ENCODE data around the gene MYCL. TPM values are rescaled to one million over a fixed set of nuclear protein-coding genes. Genes with fewer than 3 reads are reported as not detected.
"Not testable (repeated sequence)": the region's sequence is repeated elsewhere in the genome, so short reads cannot be mapped to it uniquely, and the experiment has no call there.

The MYCL gene
- total RNA-seq, 2 experiments from 2014 or later: 0.12 to 0.26 TPM

DNA sequence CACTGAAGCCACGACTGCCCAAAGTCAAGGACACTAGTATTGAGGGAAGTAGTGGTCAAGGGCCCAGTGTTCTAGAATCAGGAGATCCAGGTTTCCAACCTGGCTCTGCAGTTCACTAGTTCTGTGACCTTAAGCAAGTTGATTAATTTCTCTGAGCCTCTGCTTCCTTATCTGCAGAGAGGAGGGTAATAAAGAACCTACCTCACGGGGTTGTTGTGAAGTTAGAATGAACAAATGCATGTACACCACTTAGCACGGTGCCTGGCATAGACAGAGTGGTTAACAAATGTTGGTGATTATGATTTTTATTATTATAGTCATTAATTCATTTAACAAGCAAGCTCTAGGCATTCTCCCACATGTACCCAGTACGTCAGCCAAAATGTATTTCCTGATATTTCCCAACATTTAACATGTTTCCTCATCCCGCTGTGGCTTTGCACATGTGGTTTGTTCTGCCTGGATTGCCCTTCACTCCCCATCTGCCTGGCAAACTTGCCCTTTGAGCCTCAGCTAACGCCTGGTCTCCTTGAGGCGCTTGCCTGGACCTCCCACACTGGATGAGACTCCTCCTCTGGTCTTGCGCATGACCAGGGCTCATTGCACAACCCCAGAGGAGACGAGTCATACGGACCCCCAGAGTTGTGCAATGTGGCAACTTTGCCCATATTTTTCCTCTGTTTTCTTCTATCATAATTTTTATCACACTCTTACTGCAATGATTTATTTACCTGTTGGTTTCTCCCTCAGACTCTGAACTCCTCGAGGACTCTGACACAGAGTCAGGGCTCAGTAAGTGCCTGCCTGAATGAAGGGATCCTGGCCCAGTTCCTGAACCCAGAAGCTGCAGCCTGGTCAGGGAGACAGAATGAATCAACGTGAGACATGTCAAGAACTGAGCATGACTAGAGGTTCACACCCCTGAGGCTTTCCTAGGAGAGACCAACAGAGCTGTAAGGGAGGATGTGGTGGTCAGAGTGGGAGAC is 32.5 kb upstream of the MYCL start:
- H3K4me1 Mint-ChIP-seq: peaks cover 2% of the 10 kb centered on the region
- peaks cover 4% of the 10 kb centered on the region for H3K27me3 Mint-ChIP-seq
- no peaks in the 10 kb centered on the region for H3K9me3 Mint-ChIP-seq (ENCODE audit: low read depth)
- DNase-seq (no peak), ATAC-seq (no peak)
- CTCF ChIA-PET: interaction anchor here (1.0 to 1.4 kb wide), 3 partner anchors 14 to 39 kb away, joined by 3 to 7 read pairs (median 3); no protein-coding TSS in a partner anchor
- no peaks in the 10 kb centered on the region for H3K36me3 Mint-ChIP-seq
- H3K27ac Mint-ChIP-seq: no peak overlapping the region
- no peak overlapping the region for H3K4me3 Mint-ChIP-seq

DNA sequence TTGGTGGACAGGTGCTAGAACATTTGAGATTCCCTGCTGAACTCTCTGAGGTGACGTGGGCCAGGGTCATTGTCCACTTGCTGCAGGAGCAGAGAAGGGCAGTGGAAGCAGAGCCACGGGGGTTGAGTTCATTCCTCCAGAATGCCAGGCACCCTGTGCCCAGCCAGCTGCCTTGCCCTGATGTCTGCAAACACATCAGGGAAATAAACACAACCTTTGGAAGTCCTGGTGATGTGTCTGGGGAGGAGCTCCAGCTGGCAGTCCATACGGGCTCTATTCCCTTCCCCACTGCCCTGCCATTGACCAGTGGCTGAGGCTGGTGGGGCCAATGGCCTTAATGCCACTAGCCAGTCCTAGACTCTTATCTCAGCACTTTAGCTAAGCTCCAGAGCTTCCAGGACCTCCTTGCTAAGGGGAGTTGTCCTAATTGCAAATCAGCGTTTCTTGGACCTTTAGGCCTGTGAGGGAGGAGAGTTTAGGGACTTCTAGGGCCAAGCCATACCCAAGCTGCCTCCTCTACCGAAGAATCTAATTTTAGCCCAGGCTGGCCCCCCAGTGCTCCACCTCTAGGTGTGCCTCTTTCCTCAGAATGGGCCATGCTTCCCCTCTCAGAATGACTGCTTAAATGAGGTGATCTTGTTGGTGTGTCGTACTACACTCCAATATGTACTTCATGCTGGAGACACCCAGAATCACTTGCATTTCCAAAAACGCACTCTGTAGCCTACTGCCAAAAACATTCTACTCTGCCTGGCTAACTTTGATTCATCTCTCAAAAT is 27.3 kb upstream of the MYCL start:
- CTCF ChIA-PET: interaction anchor here (1.0 to 1.4 kb wide), 3 partner anchors 14 to 104 kb away, joined by 3 read pairs; no protein-coding TSS in a partner anchor
- peaks cover 2% of the 10 kb centered on the region for H3K27me3 Mint-ChIP-seq

DNA sequence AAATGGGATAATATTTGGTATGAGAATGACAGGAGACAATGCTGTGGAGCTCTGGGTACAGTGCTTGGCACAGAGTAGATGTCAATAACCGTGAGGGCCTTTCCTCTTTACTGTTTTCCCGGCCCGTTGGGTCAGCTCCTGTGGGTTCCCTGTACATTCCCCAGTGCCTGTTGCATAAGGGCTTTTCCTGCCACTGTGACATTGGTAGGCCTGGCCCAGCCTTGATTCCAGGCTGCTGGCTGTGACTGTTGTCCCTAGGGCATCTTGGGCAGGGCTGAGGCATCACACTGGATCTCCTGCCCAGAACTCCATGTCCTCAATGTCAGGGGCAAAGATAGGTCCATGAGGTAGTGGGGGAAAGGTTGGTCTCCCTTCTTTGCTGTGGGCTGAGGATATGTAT is 25.8 kb upstream of the MYCL start:
- ATAC-seq: no peak
- CTCF ChIA-PET: interaction anchor here (1.0 to 1.2 kb wide), 2 partner anchors 8 to 10 kb away, joined by 3 read pairs; no protein-coding TSS in a partner anchor

More for the DNA sequence above, 27.3 kb upstream of the MYCL start:
- Mint-ChIP-seq H3K27ac (no peak overlapping the region), H3K9me3 (ENCODE audit: low read depth) (no peaks in the 10 kb centered on the region), H3K4me1 (peaks cover 4% of the 10 kb centered on the region), H3K36me3 (no peaks in the 10 kb centered on the region), H3K4me3 (no peak overlapping the region)
- ATAC-seq: no peak
- DNase-seq: no peak

DNA sequence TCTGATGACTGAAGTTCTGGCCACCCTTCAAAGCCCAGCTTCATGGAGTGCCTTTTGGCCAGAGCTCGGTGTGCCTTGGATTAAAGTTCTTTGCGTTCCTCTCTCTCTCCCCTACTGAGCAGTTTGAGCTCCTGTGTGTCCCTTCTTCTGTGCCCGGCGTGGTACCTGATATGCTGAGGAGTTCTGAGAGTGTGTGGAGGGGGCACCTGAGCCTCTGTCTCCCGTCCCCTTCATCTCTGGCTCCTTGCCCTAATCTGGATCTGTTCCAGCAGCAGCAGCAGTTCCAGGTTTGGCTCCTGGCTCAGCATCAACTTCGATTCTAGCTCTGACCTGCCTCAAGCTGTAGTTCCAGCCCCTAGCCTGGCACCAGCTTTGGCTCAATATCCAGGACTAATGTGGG is 25.1 kb upstream of the MYCL start:
- H3K4me1 Mint-ChIP-seq: peaks cover 4% of the 10 kb centered on the region
- no peaks in the 10 kb centered on the region for H3K9me3 Mint-ChIP-seq (ENCODE audit: low read depth)
- ATAC-seq (no peak), DNase-seq (no peak)
- H3K4me3 Mint-ChIP-seq: no peak overlapping the region
- CTCF ChIA-PET: interaction anchor here (1.2 to 3.0 kb wide), 2 partner anchors 9 to 46 kb away, joined by 3 to 16 read pairs; no protein-coding TSS in a partner anchor
- H3K27ac Mint-ChIP-seq: no peak overlapping the region
- peaks cover 2% of the 10 kb centered on the region for H3K27me3 Mint-ChIP-seq
- H3K36me3 Mint-ChIP-seq: no peaks in the 10 kb centered on the region

More for the DNA sequence above, 25.8 kb upstream of the MYCL start:
- Mint-ChIP-seq H3K36me3 (no peaks in the 10 kb centered on the region), H3K27me3 (peaks cover 2% of the 10 kb centered on the region), H3K4me1 (peaks cover 4% of the 10 kb centered on the region), H3K9me3 (ENCODE audit: low read depth) (no peaks in the 10 kb centered on the region), H3K27ac (no peak overlapping the region), H3K4me3 (no peak overlapping the region)
- DNase-seq: no peak

DNA sequence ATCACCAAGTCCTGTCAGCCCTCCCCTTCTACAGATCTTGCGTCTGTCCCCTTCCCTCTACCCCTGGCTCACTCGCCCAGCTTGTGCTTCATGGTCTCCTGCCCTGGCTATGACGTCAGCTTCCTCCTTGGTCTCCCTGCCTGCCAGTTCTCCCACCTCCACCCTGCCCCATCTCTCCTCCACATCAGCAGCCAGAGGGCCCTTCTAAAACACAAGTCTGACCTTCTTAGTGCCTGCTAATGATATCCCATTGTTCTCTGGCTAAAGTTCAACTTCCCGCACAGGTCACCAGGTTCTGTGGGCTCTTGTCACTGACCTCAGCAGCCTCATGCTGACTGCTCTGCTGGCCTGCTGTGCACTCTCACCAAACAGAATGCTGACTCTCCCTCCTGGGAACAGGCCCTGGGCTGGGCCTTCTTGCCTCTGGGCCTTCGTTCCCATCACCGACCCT is 24.7 kb upstream of the MYCL start:
- Mint-ChIP-seq H3K27ac (no peak overlapping the region), H3K9me3 (ENCODE audit: low read depth) (no peaks in the 10 kb centered on the region), H3K4me3 (no peak overlapping the region), H3K4me1 (peaks cover 4% of the 10 kb centered on the region), H3K36me3 (no peaks in the 10 kb centered on the region), H3K27me3 (peaks cover 2% of the 10 kb centered on the region)
- no peak for ATAC-seq
- CTCF ChIA-PET: interaction anchor here (1.2 to 3.0 kb wide), 2 partner anchors 9 to 47 kb away, joined by 3 to 16 read pairs; no protein-coding TSS in a partner anchor
- no peak for DNase-seq

DNA sequence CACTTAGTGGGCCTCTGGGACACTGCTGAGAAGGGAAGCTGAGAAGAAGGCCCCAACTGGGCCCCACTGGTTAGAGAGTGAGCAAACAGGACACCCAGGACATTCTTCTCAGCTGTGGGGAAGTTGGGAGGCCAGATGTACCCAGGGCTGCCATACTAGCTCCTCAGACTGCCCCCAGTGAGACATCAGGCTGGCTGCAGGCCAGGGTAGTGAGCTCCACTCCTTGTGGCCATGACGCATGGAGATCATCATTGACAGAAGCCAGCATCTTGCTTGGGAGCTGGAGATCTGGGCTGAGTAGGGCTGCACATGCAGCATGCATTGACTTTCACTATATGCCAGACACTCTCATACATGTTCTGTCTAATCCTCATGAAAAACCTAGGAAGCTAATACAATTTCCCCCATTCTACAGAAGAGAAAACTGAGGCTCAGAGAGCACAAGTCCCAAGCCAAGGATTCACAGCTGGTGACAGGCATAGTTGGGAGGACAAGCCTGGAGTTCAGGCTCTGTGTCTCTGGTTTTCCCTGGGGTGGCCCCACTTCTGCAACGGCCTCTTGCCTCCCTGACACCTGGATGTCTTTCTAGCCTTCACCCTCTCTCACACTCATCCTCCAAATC is 24.1 kb upstream of the MYCL start:
- Mint-ChIP-seq H3K27ac (no peak overlapping the region), H3K4me1 (peaks cover 4% of the 10 kb centered on the region), H3K36me3 (no peaks in the 10 kb centered on the region), H3K9me3 (ENCODE audit: low read depth) (no peaks in the 10 kb centered on the region), H3K27me3 (peaks cover 2% of the 10 kb centered on the region), H3K4me3 (no peak overlapping the region)
- DNase-seq (no peak), ATAC-seq (no peak)
- CTCF ChIA-PET: interaction anchor here (1.2 to 3.0 kb wide), 4 partner anchors 24 to 107 kb away, joined by 4 to 16 read pairs (median 5); partner anchors contain the start of gene MYCL

DNA sequence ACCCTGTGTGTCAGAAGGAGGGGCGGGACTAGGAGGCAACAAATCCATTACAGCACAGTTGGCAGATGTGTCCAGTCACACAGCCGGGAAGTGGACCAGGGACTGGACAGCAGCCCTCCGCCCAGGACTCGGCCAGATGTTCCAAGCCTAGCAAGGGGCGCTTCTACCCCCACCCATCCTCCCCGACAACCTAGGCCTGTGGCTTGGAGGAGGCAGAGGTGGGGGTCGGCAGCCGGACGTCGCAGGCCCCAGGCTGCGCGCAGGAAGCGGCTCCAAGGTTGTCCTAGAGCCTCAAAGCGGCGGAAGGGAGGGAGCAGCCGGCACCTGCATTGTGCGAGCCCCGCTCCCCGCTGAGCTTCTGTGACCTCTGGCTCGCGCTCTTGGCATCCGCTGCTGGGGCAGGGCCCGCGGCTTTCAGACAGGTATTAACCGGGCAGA is 20.6 kb upstream of the MYCL start:
- Mint-ChIP-seq H3K4me3 (no peak overlapping the region), H3K36me3 (no peaks in the 10 kb centered on the region), H3K4me1 (peaks cover 4% of the 10 kb centered on the region), H3K9me3 (ENCODE audit: low read depth) (no peaks in the 10 kb centered on the region), H3K27me3 (peaks cover 9% of the 10 kb centered on the region), H3K27ac (no peak overlapping the region)
- DNase-seq (no peak), ATAC-seq (no peak)
- CTCF ChIA-PET: interaction anchor here (0.7 kb wide), 1 partner anchor 110 kb away, joined by 3 read pairs; no protein-coding TSS in a partner anchor

DNA sequence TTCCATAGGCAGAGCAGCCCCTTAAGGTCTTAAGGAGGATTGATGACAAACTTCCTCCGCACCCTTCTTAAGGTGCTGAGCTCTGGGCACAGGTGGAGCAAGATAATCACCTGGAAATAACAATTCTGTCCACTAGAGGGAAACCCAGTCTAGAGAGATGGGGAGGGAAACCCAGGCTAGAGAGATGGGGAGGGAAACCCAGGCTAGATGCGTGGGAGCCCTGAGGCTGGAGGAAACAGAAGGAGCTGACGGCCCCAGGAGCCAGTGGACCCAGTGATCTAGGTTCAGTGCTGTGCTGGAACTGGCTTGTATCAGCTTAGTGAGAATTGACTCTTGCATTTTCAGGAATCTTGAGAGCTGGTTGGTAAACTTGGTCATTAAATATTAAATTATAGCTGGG is 17.8 kb upstream of the MYCL start:
- Mint-ChIP-seq H3K4me1 (no peaks in the 10 kb centered on the region), H3K9me3 (ENCODE audit: low read depth) (no peaks in the 10 kb centered on the region)
- ATAC-seq: peak; percentile 90

DNA sequence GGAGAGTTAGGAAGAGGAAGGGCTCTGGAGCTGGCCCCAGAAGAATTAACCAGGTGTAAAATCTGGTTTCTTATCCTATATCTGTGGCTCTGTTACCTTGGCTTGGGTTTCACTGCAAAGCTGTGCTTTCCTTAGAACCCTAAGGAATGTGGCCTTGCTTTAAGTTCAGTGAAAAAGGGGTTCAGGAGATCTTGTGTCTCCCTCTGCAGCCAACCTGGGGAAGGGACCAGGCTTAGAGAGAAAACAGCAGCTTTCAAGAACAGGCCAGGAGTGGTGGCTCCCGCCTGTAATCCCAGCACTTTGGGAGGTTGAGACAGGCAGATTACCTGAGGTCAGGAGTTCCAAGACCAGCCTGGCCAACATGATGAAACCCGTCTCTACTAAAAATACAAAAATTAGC is 16.1 kb upstream of the MYCL start:
- DNase-seq (no peak), ATAC-seq (no peak)
- H3K4me3 Mint-ChIP-seq: no peak overlapping the region
- H3K27me3 Mint-ChIP-seq: peaks cover 9% of the 10 kb centered on the region
- CTCF ChIA-PET: interaction anchor here (0.7 to 6.8 kb wide), 6 partner anchors 9 to 122 kb away, joined by 3 to 70 read pairs (median 17); partner anchors contain the start of genes CAP1 and MYCL
- H3K9me3 Mint-ChIP-seq (ENCODE audit: low read depth): no peaks in the 10 kb centered on the region
- no peaks in the 10 kb centered on the region for H3K4me1 Mint-ChIP-seq
- no peaks in the 10 kb centered on the region for H3K36me3 Mint-ChIP-seq
- H3K27ac Mint-ChIP-seq: no peak overlapping the region

More for the DNA sequence above, 17.8 kb upstream of the MYCL start:
- no peak overlapping the region for H3K27ac Mint-ChIP-seq
- H3K27me3 Mint-ChIP-seq: peaks cover 9% of the 10 kb centered on the region
- H3K36me3 Mint-ChIP-seq: no peaks in the 10 kb centered on the region
- H3K4me3 Mint-ChIP-seq: no peak overlapping the region
- CTCF ChIA-PET: interaction anchor here (0.7 to 6.8 kb wide), 34 partner anchors 8 to 354 kb away, joined by 3 to 70 read pairs (median 4); partner anchors contain the start of genes CAP1, MFSD2A and MYCL
- DNase-seq: peak; percentile 55

DNA sequence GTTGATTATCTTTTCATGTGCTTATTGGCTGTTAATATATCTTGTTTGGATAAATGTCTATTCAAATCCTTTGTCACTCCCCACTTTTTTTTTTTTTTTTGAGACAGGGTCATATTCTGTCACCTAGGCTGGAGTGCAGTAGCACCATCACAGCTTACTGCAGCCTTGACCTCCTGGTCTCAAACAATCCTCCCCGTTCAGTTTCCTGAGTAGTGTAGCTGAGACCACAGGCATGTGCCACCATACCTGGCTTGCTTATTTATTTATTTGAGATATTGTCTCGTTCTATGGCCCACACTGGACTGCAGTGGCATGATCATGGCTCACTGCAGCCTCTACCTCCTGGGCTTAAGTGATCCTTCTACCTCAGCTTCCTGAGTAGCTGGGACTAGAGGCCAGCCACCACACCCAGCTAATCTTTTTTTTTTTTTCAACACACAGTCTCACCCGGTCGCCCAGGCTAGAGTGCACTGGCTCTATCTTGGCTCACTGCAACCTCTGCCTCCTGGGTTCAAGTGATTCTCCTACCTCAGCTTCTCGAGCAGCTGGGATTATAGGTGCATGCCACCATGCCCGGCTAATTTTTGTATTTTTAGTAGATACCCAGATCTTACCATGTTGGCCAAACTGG is 13.9 kb upstream of the MYCL start:
- Mint-ChIP-seq H3K36me3 (no peaks in the 10 kb centered on the region), H3K4me3 (no peak overlapping the region), H3K9me3 (ENCODE audit: low read depth) (no peaks in the 10 kb centered on the region), H3K27me3 (peaks cover 15% of the 10 kb centered on the region), H3K27ac (no peak overlapping the region), H3K4me1 (no peaks in the 10 kb centered on the region)
- no peak for DNase-seq
- CTCF ChIA-PET: interaction anchor here (0.7 to 6.8 kb wide), 4 partner anchors 13 to 88 kb away, joined by 3 to 70 read pairs (median 8); partner anchors contain the start of gene MYCL
- no peak for ATAC-seq

DNA sequence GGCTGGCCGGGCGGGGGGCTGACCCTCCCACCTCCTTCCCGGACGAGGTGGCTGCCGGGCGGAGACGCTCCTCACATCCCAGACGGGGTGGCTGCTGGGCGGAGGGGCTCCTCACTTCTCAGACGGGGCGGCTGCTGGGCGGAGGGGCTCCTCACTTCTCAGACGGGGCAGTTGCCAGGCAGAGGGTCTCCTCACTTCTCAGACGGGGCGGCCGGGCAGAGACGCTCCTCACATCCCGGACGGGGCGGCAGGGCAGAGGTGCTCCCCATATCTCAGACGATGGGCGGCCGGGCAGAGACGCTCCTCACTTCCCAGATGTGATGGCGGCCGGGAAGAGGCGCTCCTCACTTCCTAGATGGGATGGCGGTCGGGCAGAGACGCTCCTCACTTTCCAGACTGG is 11.4 kb upstream of the MYCL start:
- H3K27ac Mint-ChIP-seq, H3K4me1 Mint-ChIP-seq, ATAC-seq, CTCF ChIA-PET, H3K4me3 Mint-ChIP-seq, DNase-seq, H3K36me3 Mint-ChIP-seq: not testable (repeated sequence)
- Mint-ChIP-seq H3K9me3 (ENCODE audit: low read depth) (peaks cover 13% of the 10 kb centered on the region), H3K27me3 (peaks cover 16% of the 10 kb centered on the region)

DNA sequence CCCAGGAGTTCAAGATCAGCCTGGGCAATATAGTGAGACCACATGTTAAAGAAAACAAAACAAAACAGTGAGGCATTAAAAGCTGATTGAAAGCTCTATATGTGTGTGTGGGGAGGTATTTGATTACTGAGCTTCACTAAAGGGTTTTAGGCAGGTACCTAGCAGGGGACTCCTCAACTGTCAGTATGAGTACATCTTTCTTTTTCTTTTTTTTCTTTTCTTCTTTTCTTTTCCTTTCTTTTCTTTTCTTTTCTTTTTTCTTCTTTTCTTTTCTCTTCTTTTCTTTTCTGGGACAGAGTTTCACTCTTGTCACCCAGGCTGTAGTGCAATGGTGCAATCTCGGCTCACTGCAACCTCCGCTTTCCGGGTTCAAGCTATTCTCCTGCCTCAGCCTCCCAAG is 8.5 kb upstream of the MYCL start:
- H3K4me3 Mint-ChIP-seq: no peak overlapping the region
- H3K27me3 Mint-ChIP-seq: peaks cover 33% of the 10 kb centered on the region

More for the DNA sequence above, 8.5 kb upstream of the MYCL start:
- Mint-ChIP-seq H3K36me3 (peaks cover 6% of the 10 kb centered on the region), H3K4me1 (no peaks in the 10 kb centered on the region), H3K9me3 (ENCODE audit: low read depth) (peaks cover 15% of the 10 kb centered on the region), H3K27ac (no peak overlapping the region)
- DNase-seq (no peak), ATAC-seq (no peak)
- CTCF ChIA-PET: interaction anchor here (0.7 to 2.3 kb wide), 2 partner anchors 9 to 122 kb away, joined by 3 to 6 read pairs; no protein-coding TSS in a partner anchor

All from activated CD8-positive, alpha-beta memory T cell treated with anti-CD3 and anti-CD28 coated beads, Interleukin-2, amount 10 ng/mL, durations not matched to agents 7 days and 5 days (primary cell).